GM12873 (cell line): Measurements from ENCODE around the gene TLL2.

Source experiments
- TF ChIP-seq, protein P1 (sequence below): IDR thresholded peaks from 2 replicates; pipeline ENCODE4 v1.5.1; 2012; ENCODE audit warnings: low read depth, mild to moderate bottlenecking, moderate library complexity, low read length, control low read depth; ENCODE audit not compliant: insufficient read depth; ENCODE audit errors: missing control alignments

TLL2 gene

GRCh38 chr10:96366508-96366907, 147.2 kb downstream of the TLL2 start:
- TF ChIP-seq, protein P1, sequence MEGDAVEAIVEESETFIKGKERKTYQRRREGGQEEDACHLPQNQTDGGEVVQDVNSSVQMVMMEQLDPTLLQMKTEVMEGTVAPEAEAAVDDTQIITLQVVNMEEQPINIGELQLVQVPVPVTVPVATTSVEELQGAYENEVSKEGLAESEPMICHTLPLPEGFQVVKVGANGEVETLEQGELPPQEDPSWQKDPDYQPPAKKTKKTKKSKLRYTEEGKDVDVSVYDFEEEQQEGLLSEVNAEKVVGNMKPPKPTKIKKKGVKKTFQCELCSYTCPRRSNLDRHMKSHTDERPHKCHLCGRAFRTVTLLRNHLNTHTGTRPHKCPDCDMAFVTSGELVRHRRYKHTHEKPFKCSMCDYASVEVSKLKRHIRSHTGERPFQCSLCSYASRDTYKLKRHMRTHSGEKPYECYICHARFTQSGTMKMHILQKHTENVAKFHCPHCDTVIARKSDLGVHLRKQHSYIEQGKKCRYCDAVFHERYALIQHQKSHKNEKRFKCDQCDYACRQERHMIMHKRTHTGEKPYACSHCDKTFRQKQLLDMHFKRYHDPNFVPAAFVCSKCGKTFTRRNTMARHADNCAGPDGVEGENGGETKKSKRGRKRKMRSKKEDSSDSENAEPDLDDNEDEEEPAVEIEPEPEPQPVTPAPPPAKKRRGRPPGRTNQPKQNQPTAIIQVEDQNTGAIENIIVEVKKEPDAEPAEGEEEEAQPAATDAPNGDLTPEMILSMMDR, result no peak

GRCh38 chr10:96365571-96365970, 148.2 kb downstream of the TLL2 start:
- TF ChIP-seq, protein P1, result no peak

DNA sequence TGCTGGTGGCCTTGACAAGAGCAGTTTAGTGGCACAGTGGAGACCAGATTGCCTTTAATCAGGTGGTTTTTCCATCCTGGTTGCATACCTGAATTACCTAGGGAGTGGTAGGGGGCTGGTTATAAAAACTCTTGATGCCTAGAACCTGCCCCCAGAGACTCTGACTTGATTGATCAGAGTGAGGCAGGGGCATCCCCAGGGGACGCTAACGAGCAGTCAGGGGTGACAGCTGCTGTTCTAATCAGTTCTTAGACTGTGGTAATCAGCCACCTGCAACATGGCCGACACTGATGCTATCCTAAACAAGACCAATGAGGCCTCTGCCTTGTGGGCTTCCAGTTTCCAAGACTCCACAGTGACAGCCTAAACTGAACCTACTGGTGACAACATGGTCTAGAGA, 153.0 kb downstream of the TLL2 start:
- TF ChIP-seq, protein P1, result no peak

- TF ChIP-seq, protein P1, result no peak
Measured at GRCh38 chr10:96360331-96360730, 153.4 kb downstream of the TLL2 start.

DNA sequence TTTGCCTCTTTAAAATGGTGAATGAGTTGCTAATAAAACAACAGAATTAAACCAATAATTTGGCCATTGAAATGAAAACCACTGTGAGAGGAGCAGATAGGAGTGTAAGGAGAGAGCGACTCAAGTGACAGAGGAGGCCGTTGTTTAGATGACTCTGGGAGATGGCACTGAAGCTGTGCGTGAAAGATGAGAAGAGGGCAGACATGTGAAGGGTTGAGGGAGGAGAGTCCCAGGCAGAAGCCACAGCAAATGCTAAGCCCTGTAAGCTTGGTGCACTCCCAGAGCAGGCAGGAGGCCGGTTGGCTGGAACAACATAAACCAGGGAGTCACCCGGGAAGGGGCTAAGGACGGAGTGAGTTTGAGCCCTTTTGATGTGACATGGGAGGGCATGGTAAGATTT, 154.1 kb downstream of the TLL2 start:
- TF ChIP-seq, protein P1, result no peak

DNA sequence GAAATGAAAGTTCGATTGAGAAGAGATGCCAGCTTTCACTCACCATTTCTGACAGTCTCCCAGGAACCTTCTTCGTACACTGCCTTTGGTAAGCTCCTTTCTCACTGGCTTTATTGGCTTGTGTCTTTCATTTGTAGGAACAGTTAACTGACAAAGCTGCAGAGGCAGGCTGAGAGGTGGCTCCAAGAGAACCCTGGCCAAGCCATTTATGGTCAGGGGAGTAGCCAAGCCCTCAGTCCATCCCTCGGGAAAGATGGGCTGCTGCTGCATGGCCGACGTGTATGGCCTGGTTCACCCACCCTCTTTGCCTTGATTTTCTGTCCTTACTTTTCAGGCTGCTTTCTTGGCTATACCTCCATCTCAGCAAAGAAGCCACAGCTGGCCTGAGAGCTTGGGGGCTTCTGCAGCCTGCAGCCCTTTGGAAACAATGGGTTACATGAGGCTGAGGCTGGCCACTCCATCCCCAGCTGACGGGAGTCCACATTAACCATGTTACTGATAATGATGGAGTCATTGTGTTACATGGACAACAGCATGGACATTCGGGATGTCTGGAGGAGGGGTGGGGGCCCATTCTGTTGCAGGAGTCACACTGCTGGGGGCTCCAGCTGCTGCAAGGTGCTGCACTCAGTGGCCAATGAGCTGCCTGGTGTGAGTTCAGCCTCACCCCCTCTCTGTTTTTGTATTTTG, 154.7 kb downstream of the TLL2 start, which contains the start of gene OPALIN:
OPALIN (minus strand) TSS at position 152 of the 690 bp plus-strand sequence; CDS start at position 46, 106 bp downstream.
- TF ChIP-seq, protein P1, result no peak

GRCh38 chr10:96357038-96357620, 156.6 kb downstream of the TLL2 start:
- TF ChIP-seq, protein P1, result no peak
